HAP-1 (cell line): ENCODE measurements around the gene LY6G6C.

Experiments used
- DNase-seq, 2 experiments: peaks; one replicate each; pipeline ENCODE4 v3.0.0-alpha.2; 2016 to 2020; ENCODE audit warnings: low spot score in 2 of 2
- H3K27me3 ChIP-seq: fragments of 250-450 bp; sonication (Bioruptor Pico); 2 replicates; pipeline ENCODE4 v1.5.1; 2020; ENCODE audit warnings: low read depth, mild to moderate bottlenecking, moderate library complexity
- H3K36me3 ChIP-seq: fragments of 250-450 bp; sonication (Bioruptor Pico); replicated peaks from 2 replicates; pipeline ENCODE4 v1.5.1; 2020; ENCODE audit warnings: mild to moderate bottlenecking
- H3K4me1 ChIP-seq: fragments of 250-450 bp; sonication (Bioruptor Pico); 2 replicates; pipeline ENCODE4 v1.5.1; 2020; ENCODE audit warnings: mild to moderate bottlenecking
- H3K4me3 ChIP-seq: fragments of 250-450 bp; sonication (Bioruptor Pico); 2 replicates; pipeline ENCODE4 v1.5.1; 2020; ENCODE audit warnings: mild to moderate bottlenecking, moderate library complexity
- H3K9me3 ChIP-seq: fragments of 250-450 bp; sonication (Bioruptor Pico); 2 replicates; pipeline ENCODE4 v1.5.1; 2020; ENCODE audit warnings: mild to moderate bottlenecking, moderate library complexity
- in situ Hi-C: fragments of 300-500 bp; cut with MboI; formaldehyde crosslinking; loops from 3 replicates; pipeline ENCODE4 v1.14.3; 2020; ENCODE audit warnings: low sequenced_read_pairs, inconsistent platforms, mixed read lengths

LY6G6C gene

GRCh38 chr6:31700740-31701401 lies 20.7 kb downstream of the LY6G6C start:
- Histone ChIP-seq H3K36me3 (peaks cover 13% of the 10 kb centered on the region), H3K4me1 (peaks cover 13% of the 10 kb centered on the region), H3K4me3 (no peak overlapping the region), H3K9me3 (no peaks in the 10 kb centered on the region), H3K27me3 (no peaks in the 10 kb centered on the region)
- DNase-seq = no peak
- in situ Hi-C loops = no loop called here

- peaks cover 28% of the 10 kb centered on the region for H3K36me3 ChIP-seq
- in situ Hi-C loops = no loop called here
- H3K4me3 ChIP-seq = no peak overlapping the region
- peaks cover 7% of the 10 kb centered on the region; the same call in 1 of the 2 replicates for H3K4me1 ChIP-seq
- no peaks in the 10 kb centered on the region for H3K9me3 ChIP-seq
- no peak for DNase-seq
- no peaks in the 10 kb centered on the region for H3K27me3 ChIP-seq
These were observed 24.0 kb downstream of the LY6G6C start for GRCh38 chr6:31697555-31697954.

DNA sequence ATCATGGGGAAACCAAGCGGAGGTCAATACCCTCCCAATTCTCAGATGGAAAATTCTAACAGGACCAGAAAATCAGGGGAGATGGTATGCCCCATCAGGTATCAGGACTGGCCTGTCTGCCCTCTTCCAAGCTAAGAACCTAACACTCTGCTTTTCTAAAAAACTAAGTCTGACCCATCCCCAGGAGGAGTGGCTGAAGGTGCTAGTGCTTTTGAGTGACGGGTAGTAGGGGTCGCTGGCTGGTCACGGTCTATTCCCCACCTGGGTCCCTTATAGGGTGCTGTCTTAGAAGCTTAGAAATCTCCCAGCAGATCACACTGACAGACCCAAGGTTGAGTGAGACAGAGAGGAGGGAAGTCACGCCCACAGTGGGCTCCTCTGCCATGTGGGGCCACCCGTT lies 28.0 kb downstream of the LY6G6C start:
- Histone ChIP-seq H3K4me1 (no peaks in the 10 kb centered on the region), H3K9me3 (no peaks in the 10 kb centered on the region), H3K27me3 (no peaks in the 10 kb centered on the region), H3K36me3 (peaks cover 44% of the 10 kb centered on the region), H3K4me3 (no peak overlapping the region)
- DNase-seq = no peak
- in situ Hi-C loops = no loop called here

- H3K9me3 ChIP-seq = no peaks in the 10 kb centered on the region
- peaks cover 50% of the 10 kb centered on the region for H3K36me3 ChIP-seq
- no peaks in the 10 kb centered on the region for H3K27me3 ChIP-seq
- H3K4me3 ChIP-seq = no peak overlapping the region
- no peaks in the 10 kb centered on the region for H3K4me1 ChIP-seq
- in situ Hi-C loops = no loop called here
- no peak for DNase-seq
These were observed 28.7 kb downstream of the LY6G6C start for GRCh38 chr6:31692886-31693285.

DNA sequence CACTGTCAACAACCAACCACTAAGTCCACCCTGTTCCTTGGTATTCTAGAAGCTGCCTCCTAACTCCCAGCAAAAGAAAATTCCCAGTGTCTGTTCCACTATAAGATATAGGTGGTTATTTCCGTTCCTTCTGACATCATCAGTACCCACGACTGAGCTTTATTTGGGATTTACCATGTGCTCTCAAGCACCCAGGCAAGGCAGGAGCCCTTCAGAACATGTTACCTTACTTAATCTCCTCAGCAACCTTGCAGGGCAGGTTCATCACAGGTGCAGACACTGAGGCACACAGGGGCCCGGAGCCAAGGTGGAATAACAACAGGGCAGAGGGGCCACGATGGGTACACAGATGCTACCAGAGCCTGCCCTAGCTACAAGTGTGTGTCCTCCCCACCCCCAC lies 29.2 kb downstream of the LY6G6C start:
- no peak for DNase-seq
- Histone ChIP-seq H3K9me3 (no peaks in the 10 kb centered on the region), H3K27me3 (no peaks in the 10 kb centered on the region), H3K4me1 (no peaks in the 10 kb centered on the region), H3K36me3 (peaks cover 53% of the 10 kb centered on the region), H3K4me3 (no peak overlapping the region)
- in situ Hi-C loops = no loop called here

DNA sequence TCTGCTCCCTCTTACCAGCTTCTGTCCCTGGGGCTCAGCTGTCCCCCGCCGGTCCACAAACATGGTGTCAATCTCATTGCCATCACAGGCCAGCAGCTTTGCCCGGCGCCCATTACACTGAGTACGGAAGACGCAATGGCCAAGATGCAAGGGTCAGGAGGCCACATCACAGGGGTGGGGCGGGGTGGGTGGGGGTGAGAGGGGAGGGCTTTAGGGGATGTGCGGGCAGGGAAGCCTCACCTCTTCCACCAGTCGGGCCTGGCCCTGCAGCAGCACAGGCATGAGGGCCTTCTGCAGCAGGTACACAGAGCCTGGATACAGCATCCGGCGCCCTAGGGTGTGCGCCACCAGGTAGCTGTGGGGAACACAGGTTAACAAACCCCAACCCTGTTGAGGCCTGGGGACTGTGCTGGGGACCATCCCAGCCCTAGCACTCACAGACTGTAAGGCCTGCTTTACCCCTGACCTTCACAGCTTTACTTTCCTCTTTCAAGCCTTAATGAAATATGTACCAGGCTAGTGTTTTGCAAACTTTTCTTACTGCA lies 29.9 kb downstream of the LY6G6C start:
- peaks cover 52% of the 10 kb centered on the region for H3K36me3 ChIP-seq
- H3K4me3 ChIP-seq = no peak overlapping the region
- no peak for DNase-seq
- no peaks in the 10 kb centered on the region for H3K4me1 ChIP-seq
- in situ Hi-C loops = no loop called here
- H3K9me3 ChIP-seq = no peaks in the 10 kb centered on the region
- no peaks in the 10 kb centered on the region for H3K27me3 ChIP-seq

- no peak overlapping the region for H3K4me3 ChIP-seq
These were observed 30.5 kb downstream of the LY6G6C start for GRCh38 chr6:31691078-31691463.

DNA sequence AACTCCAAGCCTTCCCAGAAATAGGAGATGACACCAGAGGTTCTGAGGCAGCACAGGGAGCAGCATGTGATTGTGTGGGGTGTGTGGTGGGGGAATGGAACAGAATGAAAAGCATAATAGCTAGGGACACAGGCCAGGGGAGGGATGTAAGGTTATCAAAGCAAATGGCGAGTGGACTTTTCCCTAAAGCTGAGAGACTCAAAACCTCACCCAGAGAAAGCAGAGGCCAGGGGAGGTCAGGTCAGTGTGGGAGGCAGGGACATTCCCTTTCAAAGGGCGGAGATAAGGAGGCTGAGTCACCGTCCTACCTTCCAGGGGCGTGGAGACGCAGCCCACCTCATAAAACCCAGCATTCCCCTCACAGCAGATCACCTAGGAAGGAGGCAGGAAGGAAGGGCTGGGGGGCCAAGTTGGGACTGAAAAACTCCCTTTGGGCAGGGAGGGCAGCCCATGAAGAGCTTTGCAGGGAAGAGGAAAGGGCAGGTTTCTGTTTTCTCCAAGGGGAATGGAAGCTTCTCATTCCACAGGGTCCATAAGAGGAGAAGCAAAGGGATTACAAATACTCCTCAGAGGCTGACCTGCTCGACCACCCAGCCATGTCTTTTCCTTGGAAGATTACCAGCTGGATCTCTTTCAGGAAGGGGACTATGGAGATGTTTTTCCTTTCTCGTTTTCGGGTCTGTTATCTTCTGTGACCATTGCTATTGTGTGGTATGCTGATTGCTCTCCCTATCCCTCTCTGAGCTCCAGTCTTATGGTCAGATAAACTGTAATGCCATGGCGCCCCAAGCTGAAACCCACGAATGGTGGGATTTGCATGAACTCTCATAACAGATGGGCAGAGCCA lies 31.1 kb downstream of the LY6G6C start:
- Histone ChIP-seq H3K4me3 (no peak overlapping the region), H3K27me3 (no peaks in the 10 kb centered on the region), H3K9me3 (no peaks in the 10 kb centered on the region), H3K4me1 (no peaks in the 10 kb centered on the region), H3K36me3 (peaks cover 52% of the 10 kb centered on the region)
- DNase-seq = no peak
- in situ Hi-C loops = no loop called here

More at GRCh38 chr6:31691078-31691463, 30.5 kb downstream of the LY6G6C start:
- no peak for DNase-seq
- Histone ChIP-seq H3K27me3 (no peaks in the 10 kb centered on the region), H3K4me1 (no peaks in the 10 kb centered on the region), H3K9me3 (no peaks in the 10 kb centered on the region), H3K36me3 (peaks cover 52% of the 10 kb centered on the region)
- in situ Hi-C loops = no loop called here

DNA sequence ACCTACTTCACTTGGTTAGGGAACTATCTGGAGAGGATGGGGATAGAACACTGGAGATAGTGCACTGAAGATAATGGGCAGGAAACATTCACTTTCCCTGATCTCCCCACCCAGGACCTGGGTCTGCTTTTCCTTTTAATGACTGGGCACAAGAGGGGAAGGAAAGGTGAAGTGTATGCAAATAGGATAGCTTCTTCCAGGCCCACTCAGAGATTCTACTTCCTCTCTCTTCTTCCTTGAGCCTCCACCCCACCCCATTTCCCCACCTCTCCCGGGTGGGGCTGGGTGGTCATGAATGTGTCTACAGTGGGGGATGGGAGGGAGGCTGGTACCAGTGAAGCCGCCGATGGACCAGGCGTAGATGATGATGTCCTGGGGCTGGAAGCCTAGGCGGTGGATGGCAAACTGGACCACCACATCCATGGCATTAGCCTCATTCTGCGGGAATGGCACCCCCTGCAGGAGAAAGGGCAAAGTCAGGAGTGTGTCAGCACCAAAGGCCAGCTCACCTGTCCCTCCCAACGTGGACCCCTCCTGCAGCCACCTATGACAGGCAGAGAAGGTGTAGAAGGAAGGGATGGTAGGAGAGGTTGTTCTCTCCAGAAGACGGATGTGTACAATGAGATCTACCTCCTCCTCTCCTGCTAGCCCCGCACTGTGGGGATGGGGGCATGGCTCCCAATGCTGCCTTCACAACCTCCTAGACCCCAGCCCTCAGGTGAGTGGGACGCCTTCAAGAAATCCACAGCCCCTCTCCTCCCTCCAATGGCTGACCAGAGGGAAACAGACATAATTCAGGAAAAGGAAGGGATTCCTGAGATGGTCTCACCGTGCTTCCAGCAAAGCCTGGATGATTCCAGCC lies 32.1 kb downstream of the LY6G6C start:
- Histone ChIP-seq H3K4me1 (no peaks in the 10 kb centered on the region), H3K9me3 (no peaks in the 10 kb centered on the region), H3K27me3 (no peaks in the 10 kb centered on the region), H3K4me3 (no peak overlapping the region), H3K36me3 (peaks cover 46% of the 10 kb centered on the region)
- in situ Hi-C loops = no loop called here
- DNase-seq = peak in 1 of 2 experiments; percentile 35

DNA sequence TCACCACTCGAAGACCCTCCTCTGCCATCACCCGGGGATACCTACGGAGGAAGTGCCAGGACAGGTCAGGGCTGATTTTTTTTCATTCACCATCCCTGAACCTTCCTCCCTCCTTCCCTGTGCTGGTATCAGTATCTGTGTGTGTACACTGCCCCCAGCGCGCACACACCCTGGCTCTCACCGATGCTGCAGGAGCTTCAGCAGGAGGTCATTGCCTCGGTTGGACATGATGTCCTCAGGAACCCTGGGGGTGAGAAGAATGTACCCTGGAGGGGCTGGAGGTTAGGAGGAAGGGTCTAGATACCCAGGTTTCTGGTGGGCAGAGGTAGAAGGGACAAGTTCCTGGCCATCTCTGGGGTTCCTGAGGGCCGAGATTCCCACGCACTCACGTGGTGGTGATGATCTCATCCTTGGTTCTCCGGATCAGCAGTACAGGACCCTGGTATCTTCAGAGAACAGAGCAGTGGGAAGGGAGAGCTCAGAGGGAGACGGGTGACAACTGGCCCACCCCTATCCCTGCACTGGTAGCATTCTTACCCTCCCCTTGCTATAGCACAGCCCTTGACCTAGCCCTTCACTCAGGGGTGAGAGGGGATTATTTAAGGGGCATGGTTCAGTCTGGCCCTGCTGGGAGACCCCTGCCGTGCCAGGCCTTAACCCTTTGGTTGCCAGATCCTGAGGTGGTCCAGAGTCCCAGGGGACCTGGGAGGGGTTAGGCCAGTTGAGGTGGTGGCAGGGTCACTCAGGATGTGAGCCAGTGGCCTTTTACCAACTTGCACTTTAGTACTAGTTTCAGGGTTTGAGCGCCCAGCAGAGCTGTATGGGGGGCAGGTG lies 33.5 kb downstream of the LY6G6C start:
- in situ Hi-C loops = no loop called here
- Histone ChIP-seq H3K36me3 (peaks cover 40% of the 10 kb centered on the region), H3K9me3 (no peaks in the 10 kb centered on the region), H3K4me1 (no peaks in the 10 kb centered on the region), H3K4me3 (no peak overlapping the region), H3K27me3 (no peaks in the 10 kb centered on the region)
- no peak for DNase-seq

- Histone ChIP-seq H3K4me3 (no peak overlapping the region), H3K4me1 (no peaks in the 10 kb centered on the region), H3K36me3 (peaks cover 36% of the 10 kb centered on the region), H3K9me3 (no peaks in the 10 kb centered on the region), H3K27me3 (no peaks in the 10 kb centered on the region)
- in situ Hi-C loops = no loop called here
- DNase-seq = no peak
These were observed 34.2 kb downstream of the LY6G6C start for GRCh38 chr6:31687321-31687720.

- no peak for DNase-seq
- Histone ChIP-seq H3K4me3 (no peak overlapping the region), H3K36me3 (peaks cover 36% of the 10 kb centered on the region), H3K9me3 (no peaks in the 10 kb centered on the region), H3K4me1 (peaks cover 2% of the 10 kb centered on the region), H3K27me3 (no peaks in the 10 kb centered on the region)
- in situ Hi-C loops = no loop called here
These were observed 35.1 kb downstream of the LY6G6C start for GRCh38 chr6:31686483-31686882.

DNA sequence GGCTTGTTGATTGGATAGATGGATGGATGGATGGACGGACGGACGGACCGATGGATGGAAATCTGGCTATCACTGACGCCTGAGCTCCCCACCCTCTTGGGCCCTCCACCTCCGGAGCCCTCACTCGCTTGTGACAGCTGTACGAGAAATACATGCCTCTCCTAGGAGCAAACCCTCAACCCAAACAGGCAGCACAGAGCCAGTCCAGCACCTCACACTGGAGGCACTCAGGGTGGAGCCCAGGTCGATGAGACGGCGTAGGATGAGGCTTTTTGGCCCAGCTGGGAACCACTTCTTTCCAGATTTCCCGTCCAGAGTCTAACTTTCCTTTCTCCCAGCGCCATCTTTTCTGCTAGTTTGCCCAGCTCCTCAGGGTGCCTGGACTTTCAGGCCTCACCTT lies 38.0 kb downstream of the LY6G6C start:
- in situ Hi-C loops = no loop called here

More for the DNA sequence above, 38.0 kb downstream of the LY6G6C start:
- peaks cover 12% of the 10 kb centered on the region for H3K4me1 ChIP-seq
- H3K4me3 ChIP-seq = no peak overlapping the region
- no peak for DNase-seq
- H3K9me3 ChIP-seq = no peaks in the 10 kb centered on the region
- peaks cover 13% of the 10 kb centered on the region for H3K36me3 ChIP-seq
- no peaks in the 10 kb centered on the region for H3K27me3 ChIP-seq
